HFF-Myc (cell line): ENCODE data around the gene RASD1.

Source experiments
- DNase-seq: peaks from one replicate; pipeline ENCODE4 v3.0.0-alpha.2; 2011; ENCODE audit warnings: low read depth; ENCODE audit errors: extremely low read depth
- H3K4me3 ChIP-seq: replicated peaks from 2 replicates; pipeline ENCODE4 v1.5.1; 2011; ENCODE audit warnings: low read depth, mild to moderate bottlenecking, control low read depth, low read length
- CTCF ChIP-seq: IDR thresholded peaks from 2 replicates; pipeline ENCODE4 v1.5.1; 2012; ENCODE audit warnings: mild to moderate bottlenecking, low read depth, low read length, control low read depth; ENCODE audit errors: missing control alignments

Gene RASD1

DNA sequence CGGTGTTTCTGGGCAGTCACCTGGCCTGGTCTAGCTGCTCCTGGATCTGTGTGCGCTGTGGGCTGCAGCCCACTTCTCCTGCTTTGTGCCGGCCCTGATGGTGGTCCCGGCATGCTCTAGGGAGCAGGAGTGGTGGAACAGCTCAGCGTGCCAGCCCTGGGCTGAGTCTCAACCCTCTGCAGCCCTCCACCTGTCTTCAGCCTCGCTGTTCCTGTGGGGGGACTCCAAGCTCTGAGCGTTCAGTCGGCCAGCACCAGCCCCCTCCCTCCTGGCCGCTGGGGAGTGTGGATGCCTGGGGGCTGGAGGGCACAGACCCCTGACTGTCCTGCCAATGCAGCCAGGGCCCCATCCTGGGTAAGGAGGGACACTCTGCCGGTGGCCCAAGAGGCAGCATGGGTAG, 23.7 kb upstream of the RASD1 start:
- no peak for TF ChIP-seq CTCF
- DNase-seq: no peak
- no peak overlapping the region for H3K4me3 ChIP-seq

GRCh38 chr17:17518951-17519350, 22.8 kb upstream of the RASD1 start:
- no peak for DNase-seq
- TF ChIP-seq CTCF: no peak
- H3K4me3 ChIP-seq: no peak overlapping the region

DNA sequence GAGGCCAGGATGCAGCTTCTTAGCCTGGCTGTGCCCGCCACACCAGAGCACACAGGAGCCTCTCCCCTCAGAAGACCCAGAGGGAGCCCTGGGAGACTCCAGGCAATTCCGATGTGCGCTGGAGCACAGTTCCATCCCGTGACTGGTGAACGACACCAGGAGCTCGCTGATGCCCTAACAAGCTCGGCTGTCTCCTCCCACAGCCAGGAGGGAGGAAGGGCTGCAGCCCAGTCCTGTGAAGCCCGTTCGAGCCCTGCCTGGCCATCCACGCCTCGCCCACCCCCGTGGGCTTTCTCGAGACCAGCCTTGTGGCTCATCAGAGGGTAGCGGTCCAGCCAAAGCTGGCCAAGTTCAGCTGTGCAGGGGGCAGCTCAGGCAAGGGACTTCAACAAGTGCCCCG, 21.8 kb upstream of the RASD1 start:
- no peak overlapping the region for H3K4me3 ChIP-seq
- no peak for TF ChIP-seq CTCF
- no peak for DNase-seq

DNA sequence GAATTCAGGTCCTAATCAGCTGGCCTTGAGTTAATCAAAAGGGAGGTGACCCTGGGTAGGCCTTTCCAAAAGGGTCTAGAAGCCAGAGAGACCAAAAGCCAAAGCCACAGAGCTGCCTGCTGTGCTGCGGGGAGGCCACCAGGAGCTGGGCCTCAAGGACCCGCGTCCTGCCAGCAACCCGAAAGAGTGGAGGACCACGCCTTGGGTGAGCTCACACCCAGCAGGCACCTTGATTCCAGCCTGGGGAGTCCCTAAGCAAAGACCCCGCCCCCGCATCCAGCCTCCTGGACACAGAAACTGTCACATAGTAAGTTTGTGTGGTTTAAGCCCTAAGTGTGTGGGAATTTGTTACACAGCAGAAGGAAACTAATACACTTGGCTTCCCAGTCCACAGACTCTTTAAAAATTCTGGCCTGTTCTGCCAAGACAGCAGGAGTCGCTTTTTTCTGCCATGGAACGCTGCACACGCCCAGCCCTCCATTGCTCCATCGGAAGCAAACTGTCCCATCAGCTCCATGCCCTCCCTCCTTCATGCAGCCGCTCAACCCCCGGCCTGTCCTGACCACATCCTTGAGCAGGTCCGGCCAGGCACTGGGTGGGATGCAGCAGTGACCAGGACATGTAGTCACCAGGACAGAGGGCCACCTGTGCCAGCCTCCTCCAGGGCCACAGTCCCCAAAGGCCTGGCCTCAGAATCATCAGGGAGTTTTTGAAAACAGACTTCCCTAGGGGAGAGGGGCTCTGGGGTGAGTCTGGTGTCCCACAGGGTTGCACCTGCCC, 20.9 kb upstream of the RASD1 start:
- H3K4me3 ChIP-seq: no peak overlapping the region
- no peak for DNase-seq
- no peak for TF ChIP-seq CTCF

GRCh38 chr17:17515934-17516930, 20.0 kb upstream of the RASD1 start:
- H3K4me3 ChIP-seq: no peak overlapping the region
- no peak for TF ChIP-seq CTCF
- DNase-seq: no peak

DNA sequence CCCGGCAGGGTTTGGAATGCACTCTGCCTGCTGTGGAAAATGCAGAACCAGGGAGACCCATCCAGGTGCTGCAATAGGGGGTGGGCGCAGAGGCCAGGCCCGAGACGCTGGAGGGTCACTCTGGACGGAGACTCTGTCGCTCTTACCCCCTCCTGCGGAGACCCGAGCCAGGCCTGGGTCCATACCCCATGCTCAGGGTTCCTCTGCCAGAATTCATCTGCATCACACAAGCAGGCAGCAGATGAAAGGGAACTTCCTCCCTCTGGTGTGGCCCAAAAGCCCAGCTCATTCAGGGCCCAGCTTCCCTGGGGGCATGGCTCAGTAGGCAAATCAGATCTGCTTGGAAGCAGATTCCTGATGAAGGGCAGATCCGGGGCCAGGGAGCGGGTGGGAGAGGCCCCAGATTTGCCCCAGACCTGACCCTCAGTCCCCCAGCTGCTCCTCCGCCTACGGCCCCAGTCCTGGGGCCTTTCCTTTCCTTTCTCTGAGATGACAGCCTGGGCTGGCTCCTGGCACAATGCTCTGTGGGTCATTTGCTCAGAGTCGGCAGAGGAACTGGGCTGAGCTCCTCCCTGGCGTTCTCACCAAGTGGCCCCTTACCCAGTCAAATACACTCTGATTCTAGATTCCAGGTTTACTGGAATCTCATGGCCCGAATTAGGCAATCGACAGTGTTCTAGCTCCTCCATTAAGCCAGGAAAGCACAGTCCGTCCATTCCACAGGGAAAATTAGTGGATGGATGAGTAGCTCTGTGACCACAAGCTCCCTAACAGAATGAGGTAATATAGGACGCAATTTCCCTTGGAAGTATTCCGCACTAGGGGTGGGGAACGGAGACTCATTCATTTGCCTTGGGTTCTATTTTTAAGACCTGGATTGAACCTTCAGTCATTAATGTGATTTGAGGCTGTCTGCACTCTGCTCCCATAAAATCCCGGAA, 19.1 kb upstream of the RASD1 start:
- TF ChIP-seq CTCF: no peak
- DNase-seq: no peak

More for the DNA sequence above, 19.1 kb upstream of the RASD1 start:
- H3K4me3 ChIP-seq: no peak overlapping the region
